Epidermal melanocyte (primary cell): ENCODE results near the gene SUN2.

Experiments used
- DNase-seq: peaks from one replicate; pipeline ENCODE4 v3.0.0; 2011; ENCODE audit warnings: low spot score; ENCODE audit not compliant: insufficient read length

The SUN2 gene

GRCh38 chr22:38735465-38736256, 20.1 kb downstream of the SUN2 start:
- DNase-seq: no peak

DNA sequence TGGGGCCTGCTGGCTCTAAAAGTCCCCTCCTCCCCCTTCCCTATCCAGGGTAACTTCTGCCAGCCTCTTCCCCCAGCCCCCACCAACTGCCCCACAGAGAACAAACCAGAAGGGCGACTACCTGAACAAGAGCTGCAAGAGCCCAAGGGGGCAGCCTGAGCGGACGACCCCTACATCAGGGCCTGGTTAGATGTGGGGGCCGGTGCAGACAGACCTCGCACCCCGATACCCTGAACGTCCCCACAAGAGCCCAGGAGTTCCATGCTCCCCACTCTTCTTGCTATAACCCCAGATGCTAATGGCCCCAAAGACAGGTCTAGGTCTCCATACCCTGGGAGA, 20.7 kb downstream of the SUN2 start:
- no peak for DNase-seq

GRCh38 chr22:38734421-38735100, 21.2 kb downstream of the SUN2 start:
- DNase-seq: no peak

DNA sequence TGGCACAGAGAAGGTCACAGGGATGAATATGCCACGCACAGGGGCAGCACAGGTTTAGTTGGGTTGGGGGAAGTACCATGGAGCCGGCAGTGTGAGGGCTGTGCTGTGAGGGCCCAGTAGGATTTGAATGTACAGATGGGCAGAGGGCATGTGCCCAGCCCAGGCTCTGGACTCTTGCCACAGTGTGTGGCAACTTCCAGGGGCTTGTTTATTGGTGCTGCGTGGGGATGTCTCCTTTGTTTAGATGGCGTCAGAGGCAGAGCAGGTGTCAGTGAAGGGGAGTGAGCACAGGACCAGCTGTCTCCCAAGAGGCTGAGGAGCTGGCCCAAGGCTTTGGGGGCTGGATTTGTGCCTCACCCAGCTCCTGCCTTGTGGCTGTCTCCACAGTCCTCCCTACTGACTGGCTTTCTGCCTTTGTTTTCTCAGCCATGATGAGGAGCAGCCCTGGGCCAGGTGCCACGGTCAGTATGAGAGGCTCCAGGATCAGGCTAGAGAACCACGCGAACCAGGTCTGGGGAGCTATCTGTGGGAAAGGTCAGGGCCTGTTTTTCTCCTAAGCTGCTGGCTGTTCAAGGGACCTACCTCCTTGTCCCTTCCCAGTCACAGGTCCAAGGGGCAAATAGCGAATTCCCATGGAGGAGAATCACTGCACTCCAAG, 21.9 kb downstream of the SUN2 start:
- DNase-seq: no peak

DNA sequence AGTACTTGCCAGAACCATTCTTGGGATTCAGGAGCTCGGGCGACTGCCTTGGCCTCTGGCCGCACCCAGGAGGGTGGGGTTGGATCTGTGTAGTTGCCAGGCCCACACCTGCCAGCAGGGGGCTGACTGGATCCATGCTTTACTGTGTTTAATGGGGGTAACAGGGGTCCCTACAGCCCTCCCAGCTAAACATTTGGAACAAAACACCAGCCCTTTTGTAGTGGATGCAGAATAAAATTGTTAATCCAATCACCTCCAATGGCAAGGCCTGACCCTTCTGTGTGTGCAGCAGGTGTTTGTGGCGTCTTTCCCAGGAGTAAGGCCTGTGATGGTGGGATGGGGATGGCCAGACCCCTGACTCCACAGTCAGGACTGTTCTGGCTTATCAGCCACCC, 22.5 kb downstream of the SUN2 start:
- no peak for DNase-seq

DNA sequence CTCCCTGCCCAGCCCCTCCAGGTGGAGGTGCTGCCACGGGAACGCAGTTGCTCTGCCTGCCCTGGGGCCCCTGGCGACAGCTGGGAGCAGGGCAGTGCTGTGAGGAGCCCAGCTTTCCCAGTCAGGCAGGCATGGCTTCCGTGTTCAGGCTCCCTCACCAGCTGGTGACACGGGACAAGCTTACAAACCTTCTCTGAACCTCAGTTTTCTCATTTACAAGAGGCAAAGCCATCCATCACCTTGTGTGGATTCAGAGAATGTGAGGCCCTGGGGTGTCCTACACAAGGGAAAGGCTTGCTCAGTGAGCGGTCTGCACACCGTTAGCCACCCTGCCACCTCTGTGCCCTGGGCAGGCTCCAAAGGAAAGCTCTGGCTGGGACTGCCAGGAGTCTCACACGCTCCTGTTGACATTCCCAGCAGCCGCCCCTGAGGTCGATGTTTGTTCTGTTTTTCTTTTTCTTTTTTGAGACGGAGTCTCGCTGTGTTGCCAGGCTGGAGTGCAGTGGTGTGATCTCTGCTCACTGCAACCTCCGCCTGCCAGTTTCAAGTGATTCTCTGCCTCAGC, 23.5 kb downstream of the SUN2 start:
- no peak for DNase-seq

DNA sequence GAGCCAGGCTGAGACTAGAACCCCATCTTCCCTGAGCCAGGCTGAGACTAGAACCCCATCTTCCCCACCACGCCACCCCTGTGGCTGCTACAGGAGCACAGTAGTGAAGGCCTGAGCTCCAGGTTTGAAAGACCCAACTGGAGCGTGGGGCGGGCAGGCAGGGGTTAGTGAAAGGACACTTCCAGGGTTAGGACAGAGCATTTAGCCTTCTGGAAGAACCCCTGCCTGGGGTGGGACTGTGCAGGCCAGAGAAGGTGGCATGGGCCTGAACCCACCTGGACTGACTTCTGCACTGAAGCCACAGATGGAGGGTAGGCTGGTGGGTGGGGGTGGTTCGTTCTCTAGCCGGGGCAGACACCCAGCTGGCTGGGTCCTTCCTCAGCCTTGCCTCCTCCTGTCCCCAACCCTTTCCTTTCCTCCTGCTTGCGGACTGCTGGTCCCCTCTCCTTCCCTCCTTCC, 24.1 kb downstream of the SUN2 start:
- DNase-seq: no peak

- DNase-seq: no peak
These were observed 25.4 kb downstream of the SUN2 start for GRCh38 chr22:38730411-38730871.

GRCh38 chr22:38729946-38730345, 25.9 kb downstream of the SUN2 start:
- DNase-seq: no peak

DNA sequence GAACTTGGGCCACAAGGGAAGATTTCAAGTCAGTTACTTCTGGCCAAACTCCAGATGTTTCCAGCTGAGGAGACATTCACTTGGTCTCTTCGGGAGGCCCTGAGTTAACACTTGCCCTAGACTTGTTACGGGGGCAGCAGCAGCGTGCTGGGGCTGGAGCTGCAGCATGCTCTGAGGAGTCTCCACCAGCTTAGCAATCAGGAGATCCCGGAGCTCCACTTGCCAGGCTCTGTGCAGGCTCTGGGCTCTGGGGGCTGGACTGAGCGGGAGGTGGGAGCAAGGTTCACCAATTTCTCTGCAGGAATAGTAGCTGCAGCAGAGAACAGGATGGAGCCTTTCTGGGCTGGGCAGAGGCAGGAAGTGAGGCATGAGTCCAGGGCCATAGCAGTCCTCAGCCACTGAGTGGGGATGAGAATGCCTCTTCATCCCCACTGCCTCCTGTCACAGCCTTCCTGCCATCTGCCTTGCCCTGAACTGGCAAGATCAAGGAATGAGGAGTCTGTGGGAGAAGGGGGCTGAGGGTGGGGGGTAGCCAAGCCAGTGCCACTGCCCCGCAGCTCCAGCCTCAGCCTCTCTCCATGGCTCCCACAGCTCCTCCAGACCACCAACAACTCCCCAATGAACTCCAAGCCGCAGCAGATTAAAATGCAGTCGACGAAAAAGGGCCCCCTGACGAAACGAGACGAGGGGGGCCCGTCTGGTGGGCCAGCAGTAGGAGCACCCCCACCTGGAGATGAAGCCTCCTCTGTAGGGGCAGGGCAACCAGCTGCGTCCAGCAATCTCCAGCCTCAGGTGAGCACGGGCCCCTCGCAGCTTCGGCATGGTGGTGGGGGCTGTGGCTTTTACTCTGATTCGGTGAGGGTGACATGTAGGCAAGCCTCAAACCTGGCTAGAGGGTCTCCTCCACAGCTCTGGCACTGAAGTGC, 26.7 kb downstream of the SUN2 start:
- no peak for DNase-seq

DNA sequence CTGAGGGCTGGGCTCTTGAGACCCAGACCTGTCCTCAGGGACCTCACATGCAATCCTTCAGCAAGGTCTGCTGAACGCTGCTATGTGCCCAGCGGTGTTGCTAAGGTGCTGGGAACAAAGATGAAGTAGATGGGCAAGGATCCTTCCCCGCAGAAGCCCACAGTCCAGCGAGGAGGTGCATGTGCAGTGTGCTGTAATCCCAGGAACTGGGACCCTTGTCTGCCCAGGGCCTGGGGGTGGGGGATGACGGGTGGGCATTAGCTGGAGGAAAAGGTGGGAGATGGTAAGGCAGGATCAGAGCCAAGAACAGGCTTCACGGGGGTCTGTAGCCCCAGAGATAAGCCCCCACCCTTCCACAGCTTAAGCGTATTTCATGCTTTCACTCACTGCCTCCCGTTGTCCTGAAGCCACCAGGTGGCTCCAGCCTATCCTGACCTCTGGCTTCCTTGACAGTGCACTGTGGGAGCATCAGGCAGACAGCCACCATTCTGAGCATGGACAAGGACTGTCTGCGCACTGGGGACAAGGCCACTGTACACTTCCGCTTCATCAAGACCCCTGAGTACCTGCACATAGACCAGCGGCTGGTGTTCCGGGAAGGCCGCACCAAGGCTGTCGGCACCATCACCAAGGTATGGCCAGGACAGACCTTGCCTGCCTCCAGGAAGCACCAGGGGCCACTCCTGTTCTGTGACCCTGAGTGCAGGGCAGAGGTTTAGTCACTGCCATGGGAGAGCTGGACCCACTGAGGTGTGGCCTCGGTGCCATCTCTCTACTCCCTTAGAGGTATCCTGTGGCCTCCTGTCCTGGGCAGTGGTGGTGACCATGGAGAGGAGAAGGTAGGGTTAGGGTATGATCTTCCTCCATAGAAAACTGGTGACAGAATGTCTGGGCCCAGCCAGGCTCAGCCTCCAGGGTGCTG, 28.0 kb downstream of the SUN2 start:
- no peak for DNase-seq

DNA sequence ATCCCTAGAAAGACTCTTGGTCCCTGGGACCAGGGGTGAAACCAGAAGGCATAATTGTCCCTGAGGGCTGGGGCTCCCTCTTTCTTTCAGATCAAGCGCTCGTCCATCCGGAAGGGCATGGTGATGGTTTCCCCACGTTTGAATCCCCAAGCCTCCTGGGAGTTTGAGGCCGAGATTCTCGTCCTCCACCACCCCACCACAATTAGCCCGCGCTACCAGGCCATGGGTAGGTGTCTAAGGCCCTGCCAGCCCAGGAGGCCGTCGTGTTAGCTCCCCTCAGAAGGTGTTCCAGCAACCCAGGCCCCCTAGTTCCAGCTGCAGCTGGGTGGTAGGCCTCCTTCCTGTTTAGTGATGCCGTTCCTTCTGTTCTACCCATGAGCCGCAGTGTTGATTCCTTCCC, 28.7 kb downstream of the SUN2 start:
- no peak for DNase-seq

DNA sequence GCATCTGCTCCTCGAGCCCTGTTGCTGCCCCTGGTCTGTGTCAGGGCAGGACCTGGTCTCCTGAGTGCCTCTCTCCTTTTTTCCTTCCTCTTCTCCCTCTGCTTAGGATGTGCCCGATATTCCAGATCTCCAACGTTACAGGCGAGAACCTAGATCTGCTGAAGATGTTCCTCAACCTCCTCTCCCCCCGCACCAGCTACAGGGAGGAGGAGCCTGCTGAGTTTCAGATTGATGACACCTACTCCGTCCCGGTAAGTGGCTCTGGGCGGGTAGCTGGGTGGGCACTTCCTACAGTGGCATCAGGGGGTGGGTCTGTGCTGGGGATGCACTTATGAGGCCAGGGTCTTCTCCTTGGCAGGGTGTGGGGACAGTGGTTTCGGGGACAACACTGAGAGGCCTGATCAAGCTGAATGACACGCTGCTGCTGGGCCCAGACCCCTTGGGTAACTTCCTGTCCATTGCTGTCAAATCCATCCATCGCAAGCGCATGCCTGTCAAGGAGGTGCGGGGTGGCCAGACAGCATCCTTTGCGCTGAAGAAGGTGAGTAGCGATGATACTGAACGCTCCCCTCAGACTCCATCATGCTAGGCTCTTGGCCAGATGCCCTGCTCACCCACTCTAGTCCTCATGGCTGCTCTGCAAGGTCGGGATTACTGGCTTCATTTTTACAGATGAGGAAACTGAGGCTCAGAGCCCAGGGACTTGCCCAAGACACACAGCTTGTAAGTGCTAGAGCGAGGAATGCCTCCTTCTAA, 29.7 kb downstream of the SUN2 start:
- DNase-seq: no peak

DNA sequence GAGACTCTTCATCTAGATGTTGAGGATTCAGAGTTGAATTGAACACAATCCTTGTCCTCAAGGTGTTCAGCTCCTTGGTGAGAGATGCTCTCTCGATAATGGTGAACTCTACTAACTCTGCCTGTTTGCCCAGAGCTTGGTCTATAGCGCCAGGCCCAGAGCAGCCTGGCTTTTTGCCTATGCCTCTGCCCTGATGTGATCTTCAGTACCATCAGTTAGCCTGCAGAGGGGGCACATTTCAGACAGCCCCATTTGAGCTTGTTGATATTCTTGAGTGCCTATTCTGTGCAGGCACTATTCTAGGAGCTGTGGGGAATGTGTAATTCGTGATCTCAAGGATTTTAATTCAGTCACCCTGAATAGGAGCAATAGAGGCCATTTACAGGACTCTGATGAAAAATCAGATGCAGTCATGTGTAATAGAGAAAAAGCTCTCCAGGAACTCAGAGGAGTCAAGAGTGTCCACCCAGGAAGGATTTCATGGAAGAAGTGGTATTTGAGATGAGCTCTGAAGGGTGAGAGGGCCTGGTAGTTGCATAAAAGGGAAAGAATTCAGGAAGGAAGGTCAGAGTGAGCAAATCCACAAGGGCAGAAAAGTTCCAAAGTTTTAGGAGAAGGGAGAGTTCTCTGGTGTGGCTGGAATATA, 30.7 kb downstream of the SUN2 start:
- DNase-seq: no peak

- DNase-seq: no peak
These were observed 31.6 kb downstream of the SUN2 start for GRCh38 chr22:38724176-38724575.

- no peak for DNase-seq
These were observed 34.2 kb downstream of the SUN2 start for GRCh38 chr22:38721551-38721950.

DNA sequence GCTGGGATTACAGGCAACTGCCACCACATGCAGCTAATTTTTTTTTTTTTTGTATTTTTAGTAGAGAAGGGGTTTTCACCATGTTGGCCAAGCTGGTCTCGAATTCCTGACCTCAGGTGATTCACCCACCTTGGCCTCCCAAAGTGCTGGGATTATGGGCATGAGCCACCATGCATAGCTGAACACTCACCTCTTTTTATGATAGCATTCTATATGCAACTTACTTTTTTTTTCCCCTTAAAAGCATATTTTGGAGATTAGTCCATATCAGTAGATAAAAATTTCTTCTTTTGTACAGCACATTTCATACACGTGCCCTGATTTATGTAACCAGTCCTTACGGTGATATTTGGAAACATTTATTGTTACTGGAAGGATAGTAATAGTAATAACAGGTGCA, 35.4 kb downstream of the SUN2 start:
- DNase-seq: no peak

- DNase-seq: no peak
These were observed 36.6 kb downstream of the SUN2 start for GRCh38 chr22:38719196-38719595.

DNA sequence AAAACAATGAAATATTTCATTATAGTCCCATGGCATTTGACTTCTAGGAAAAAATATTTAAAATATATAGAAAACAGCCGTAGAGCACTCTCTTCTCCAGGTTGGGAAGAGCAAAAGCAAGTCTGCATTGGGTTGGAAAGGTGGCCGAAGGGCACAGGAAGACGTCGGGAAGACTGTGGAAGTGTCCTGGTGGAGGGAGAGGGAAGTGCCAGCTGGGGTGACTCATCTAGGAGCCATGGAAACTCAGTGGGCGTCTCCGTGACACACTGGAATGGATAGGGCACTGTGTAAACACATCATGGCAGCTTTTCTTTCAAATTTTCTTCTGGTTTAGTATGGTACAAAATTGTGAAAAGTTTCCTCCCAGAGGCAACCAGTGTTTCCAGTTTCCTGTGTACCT, 37.4 kb downstream of the SUN2 start:
- peak; percentile 77 for DNase-seq
